Myocyte (in vitro differentiated cells): ENCODE results near the gene PIPOX. TPM values are rescaled to one million over a fixed set of nuclear protein-coding genes. Genes with fewer than 3 reads are reported as not detected.

ENCODE experiments used
- DNase-seq: peaks from one replicate; pipeline ENCODE4 v3.0.0-alpha.2; 2012; ENCODE audit warnings: low read depth
- total RNA-seq: library from RNA; depleted of rRNA; stranded (reverse); fragments of >200 nt; gene quantifications from 2 replicates; pipeline ENCODE4 v1.2.3, GENCODE V29; 2014

The PIPOX gene
- total RNA-seq, 1 donor from 2014 or later: 6.4 TPM

DNA sequence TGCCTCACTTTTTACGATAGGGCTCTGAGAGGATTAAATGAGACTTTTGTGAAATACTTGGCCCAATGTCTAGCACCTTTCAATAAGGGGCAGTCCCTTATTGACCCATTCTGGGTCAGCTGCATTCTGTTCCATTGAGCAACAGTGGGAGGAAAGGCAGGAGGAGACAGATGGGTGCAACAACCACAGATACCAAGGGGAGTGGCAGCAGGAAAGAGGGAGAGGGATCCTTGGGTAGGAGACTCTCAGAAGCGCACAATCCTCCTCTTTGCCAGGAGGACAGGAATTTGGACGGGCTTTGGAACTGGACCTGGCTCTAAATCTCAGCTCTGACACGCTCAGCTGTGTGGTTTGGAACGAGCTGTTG is 3.5 kb downstream of the PIPOX start:
- peak; percentile 74 for DNase-seq

DNA sequence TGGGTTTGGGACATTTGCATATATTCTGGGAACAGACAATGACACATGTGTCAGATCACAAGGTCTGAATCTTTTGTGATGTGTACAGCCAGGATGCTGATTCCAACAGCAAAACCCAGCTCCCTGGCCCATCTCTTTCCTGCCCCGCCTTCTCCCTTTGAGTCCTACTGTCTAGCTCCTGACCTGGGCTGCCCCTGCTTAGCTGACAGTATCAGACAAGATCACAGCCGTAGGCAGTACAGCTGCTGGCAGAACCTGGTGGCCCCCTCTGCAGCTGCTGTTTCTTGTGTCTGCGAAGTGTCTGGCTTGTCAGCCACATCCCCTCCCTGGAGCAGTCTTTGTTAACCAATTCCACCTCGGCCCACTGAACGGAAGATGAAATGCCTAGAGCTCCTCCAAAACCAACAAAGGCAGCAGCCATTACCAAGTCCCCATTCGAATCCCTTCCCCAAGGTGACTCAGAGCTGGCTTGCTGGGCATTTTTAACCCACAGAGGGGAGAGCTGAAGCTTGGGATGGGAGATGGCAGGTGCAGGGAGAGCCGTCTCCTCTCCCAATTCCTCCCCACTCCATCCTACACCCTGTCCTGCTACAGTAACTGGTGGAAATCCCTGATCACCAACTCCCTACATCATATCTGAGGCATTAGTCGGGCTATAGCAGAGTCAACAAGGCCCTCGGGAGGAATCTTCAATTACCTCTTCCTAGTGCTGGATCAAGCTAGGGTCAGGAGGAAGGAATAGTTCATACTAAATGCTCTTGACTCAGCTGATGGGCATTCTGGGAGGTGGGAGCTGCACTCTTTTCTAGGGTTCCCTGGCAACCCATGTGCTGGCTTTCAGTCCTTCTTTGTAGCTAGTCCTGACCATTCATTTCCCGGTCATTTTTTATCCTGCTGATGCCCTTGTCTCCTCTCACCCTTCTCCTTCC is 5.8 kb downstream of the PIPOX start:
- DNase-seq: peak; percentile 98

DNA sequence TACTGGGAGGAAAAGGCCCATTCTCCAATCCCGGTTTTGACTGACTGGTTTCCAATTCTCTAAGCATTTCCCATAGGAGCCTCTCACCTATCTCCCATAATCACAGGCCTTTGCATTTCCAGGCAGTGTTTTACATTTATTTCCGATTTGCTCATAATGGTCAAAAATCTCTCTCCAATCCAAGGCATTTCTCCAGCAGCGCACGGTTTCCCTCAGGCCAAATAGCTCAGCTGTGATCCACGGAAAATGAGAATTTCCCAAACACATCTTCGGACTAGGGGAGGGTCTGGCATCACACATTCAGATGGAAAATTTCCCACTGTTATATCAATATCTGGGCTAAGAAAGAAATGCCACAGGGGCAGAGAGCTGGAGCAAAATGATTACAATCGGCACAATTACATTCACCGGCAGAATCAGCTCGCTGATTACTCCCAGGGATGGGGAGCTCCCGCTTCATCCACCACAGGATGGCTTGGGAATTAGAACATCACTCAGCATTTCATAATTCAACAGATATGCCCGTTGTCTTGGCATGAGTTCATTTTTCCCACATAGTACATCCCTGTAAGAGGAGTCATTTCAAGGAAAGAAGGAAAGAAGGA is 6.7 kb downstream of the PIPOX start:
- peak; percentile 78 for DNase-seq

DNA sequence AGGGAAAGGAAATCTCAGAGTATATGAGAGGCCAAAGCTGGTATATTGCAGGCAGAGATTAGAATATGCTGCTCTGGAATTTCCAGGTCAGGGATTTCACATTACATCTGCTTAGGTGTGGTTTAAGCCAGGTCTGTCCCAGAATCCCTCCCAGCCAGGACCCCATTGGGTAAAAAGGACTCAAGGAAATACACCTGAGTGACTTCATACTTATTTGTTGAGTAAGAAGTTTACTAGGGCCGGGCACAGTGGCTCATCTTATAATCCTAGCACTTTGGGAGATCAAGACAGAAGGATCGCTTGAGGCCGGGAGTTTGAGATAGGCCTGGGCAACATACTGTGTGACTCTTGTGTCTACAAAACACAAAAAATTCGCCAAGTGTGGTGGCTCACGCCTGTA is 7.2 kb downstream of the PIPOX start:
- no peak for DNase-seq

DNA sequence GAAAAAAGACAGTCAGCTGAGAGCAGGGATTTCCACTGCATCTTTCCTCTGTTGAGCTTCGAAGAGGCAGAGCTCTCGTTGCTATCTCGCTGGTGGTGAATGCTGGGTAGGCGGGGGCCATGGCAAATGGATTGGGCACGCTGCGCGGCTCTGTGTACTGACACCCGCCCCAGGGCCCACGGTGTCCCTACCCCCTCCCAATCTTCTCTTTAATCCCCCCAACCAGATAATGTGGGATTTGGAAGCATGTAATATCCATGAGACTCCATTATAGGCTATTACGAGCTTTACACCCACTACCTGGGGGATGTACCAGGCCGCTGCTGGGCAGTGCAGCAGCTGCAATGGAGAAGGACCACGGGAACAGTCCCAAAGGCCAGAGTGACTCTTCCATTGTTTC is 8.3 kb downstream of the PIPOX start:
- no peak for DNase-seq

DNA sequence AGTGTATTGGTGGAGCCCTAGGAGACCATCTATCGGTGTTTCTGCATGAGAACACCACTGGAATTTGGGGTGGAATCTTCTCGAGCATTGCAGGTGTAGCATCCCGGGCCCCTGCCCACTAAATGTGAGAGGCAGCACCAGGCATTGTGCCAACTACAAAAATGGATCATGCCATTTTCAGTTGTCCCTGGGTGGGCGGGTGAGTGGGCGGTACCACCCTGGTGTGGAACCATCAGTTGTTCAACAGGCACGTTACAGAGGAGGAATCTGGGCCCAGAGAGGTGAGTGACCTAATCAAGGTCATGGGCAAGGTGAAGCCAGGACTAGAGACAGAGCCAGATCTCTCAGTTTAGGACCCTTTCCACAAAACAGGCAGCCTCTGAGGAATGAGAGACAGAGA is 8.8 kb downstream of the PIPOX start:
- DNase-seq: no peak

DNA sequence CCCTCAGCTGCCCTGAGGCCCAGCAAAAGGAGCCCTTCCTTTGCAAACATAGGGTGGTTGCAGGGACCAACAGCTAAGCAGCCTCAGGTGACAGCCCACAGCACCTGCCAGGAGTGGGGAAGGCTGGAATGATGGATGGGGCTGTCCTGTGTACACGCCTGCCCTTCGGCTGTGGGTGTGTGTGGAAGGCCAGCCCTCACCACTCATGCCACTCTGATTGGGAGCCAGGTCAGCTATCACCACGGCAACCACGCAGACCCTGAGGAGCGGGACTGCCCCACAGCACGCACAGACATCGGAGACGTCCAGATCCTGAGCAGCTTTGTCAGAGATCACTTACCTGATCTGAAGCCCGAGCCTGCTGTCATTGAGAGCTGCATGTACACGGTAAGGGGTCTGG is 11.9 kb downstream of the PIPOX start:
- DNase-seq: no peak

DNA sequence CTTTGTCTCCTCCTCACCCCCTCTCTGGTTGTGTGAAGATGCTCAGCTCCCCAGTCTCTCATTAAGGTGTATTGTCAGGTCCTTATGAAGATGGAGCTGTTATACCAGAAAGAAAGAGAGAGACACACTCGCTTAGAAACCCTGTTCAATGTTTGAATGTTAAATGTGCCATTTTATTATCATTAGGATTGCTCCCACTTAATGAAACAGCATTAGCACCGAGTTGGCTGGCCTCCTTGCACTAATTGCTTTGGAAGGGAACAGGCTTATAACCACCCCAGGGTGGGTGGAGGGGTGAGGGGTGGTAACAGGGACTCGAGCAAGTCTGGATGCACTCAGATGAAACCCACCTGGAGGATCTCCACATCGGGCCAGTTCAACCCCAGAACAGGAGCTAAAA is 14.4 kb downstream of the PIPOX start:
- DNase-seq: no peak

DNA sequence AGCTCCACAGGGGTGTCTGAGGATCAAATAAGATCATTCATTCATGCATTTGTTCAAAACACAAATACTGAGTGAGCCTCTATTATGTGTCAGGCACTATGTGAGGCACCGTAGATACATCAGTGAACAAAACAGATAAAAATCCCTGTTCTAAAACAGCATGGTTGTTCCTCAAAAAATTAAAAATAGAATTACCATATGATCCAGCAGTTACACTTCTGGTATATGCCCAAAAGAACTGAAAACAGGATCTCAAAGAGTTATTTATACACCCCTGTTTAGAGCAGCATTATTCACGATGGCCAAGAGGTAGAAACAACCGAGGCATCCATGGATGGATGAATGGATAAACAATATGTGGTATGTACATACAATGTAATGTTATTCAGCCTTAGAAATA is 15.4 kb downstream of the PIPOX start:
- DNase-seq: no peak

DNA sequence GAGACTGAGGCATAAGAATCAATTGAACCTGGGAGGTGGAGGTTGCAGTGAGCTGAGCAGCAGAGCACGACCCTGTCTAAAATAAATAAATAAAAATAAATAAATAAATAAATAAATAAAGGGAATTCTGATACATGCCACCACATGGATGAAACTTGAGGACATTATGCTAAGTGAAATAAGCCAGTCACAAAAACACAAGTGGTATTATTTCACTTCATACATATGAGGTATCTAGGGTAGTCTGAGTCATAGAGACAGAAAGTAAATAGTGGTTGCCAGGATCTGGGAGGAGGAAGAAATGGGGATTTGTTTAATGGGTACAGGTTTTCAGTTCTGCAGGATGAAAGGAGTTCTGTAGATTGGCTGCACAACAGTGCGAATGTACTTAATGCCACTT is 16.3 kb downstream of the PIPOX start:
- DNase-seq: peak; percentile 59

DNA sequence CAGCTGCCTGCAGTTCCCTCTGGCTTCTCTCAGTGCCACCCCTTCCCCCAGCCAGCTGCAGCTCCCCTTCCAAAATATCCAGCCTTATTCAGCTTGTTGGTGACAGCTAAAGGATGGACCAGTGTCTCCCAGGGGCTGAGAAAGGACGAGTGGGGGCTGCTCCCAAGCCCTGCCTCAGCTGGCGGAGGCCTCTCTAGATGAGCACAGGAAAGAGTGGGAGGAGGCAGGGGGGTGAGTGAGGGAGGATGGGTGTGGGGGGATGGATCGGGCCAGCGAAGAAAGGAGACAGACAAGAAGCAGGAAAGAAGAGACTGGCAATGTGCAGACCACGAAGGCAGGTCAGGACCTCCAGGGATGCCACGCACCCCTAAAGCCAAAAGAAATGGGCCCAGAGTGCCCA is 17.5 kb downstream of the PIPOX start:
- DNase-seq: no peak

DNA sequence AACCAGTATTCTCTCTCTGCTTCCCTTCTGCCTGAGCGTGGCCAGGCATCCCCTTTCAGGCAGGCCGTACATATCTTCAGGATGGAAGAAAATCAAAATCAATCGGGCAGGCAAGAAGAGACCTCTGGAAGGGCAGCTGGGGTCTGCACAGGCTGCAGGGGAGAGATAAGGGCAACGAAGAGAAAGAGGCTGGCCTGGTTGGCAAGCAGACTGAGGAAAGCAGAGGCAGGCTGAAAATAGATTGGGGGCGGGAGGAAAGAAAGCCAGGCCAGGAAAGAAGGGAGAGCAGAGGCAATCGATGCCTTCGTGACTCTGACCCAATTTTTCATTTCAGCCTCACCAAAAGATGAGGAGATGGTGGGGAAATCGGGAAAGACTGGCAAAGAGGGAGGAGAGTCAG is 18.1 kb downstream of the PIPOX start:
- DNase-seq: peak; percentile 35

DNA sequence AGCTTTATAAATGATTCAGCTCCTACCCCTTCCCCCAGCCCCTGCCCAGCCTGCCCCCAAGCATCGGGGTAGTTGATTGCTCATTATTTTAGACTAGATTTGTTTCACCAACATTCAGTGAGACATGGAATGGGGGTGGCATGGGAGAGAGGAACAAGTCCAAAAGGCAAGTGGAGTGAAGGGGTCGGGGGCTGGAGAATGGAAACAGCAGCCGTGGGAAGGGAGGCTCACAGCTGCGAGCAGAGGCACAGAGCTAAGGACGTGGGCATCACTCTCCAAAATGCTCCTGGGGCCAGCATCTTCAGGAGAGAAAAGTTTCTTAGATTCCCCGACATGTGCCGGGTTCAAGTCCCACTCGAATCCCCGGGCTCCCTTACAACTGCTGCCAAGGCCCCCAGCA is 19.3 kb downstream of the PIPOX start:
- DNase-seq: no peak

DNA sequence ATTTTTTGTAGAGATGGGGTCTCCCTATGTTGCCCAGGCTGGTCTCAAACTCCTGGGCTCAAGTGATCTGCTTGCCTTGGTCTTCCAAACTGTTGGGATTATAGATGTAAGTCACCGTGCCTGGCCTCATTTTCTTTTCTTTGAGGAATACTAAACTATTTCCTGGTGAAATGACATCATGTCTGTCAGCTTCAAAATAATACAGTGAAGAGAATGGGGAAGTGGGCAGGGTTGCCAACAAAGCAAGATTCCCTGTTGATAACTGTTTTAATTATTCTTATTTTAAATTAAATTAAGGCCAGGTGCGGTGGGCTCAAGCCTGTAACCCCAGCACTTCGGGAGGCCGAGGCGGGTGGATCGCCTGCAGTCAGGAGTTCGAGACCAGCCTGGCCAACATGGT is 21.1 kb downstream of the PIPOX start:
- DNase-seq: no peak

DNA sequence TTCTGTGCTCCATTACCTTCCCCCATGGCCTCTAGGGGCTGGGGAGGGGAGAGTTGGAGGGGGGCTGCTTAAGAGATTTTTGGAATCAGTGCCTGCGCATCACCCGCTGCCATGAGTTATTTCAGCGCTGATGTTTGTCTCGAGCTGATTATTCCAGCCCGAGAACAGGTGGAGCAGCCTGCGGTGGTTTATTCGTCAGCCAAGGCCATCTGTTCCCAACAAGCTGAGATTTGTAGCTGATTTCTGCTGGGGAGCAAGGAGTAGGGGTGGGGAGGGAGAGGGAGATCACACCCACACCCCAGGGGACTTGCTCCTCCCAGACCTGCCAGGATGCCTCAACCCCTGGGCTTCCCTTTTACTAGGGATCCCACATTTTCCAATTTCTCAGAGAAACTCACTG is 23.1 kb downstream of the PIPOX start:
- peak; percentile 90 for DNase-seq

DNA sequence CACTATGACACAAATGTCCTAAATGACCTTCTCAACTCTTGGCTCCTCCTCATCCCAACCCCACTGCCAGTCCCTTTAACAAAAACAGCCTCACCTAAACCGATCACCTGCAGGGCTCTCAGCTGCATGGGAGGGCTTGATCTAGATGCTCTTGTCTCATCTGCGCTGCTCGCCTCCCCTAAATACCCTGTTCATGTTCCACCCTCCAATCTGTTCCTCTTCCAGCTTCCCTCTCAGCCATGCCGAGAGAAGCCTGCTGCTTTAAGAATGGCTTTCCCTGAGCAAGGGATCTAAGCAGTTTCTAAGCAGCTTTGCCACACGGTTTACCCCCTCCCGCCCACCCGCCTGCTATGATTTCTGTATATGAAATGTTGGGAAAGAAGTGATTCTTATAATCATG is 23.7 kb downstream of the PIPOX start:
- no peak for DNase-seq

DNA sequence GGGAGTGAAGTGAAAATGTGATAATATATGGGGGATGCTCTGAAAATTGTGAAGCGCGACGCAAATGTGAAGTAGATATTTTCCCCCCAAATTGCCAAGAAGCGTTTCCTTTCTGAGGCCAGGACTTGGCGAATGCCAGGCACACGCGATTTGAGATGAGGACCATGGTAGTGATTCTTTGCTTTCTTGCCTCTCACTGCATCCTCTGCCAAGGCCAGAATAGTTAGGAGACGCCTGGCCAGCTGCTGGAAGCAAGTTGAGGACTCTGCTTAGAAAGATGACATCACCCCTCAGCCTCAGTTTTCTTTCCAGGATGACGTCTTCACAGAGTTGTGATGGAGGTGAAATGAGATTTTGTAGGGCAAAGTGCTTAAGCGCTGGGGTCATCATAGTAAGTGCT is 25.9 kb downstream of the PIPOX start:
- peak; percentile 56 for DNase-seq

DNA sequence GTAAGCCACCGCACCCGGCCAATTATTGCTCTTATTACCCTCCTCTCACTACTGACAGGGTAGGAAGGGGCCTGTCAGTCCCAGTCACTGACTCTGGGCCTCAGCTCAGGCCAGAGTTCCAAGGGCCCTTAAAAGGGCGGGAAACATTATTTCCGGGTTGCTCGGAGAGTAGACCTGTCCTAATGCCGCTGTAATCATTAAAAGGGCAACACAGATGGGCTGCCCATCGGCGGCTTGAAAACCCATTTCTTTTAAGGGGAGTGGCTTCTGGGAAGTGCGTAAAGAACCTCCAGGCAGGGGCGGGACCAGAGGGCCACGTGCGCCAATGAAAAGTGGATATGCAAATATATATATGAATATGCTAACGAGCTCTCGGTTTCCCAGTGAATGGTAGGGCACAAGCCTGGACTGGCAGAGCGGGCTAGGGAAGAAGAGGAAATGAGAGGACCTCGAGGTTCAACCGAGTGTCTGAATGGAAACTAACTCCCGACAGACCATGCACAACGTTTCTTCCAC is 26.6 kb downstream of the PIPOX start:
- no peak for DNase-seq

DNA sequence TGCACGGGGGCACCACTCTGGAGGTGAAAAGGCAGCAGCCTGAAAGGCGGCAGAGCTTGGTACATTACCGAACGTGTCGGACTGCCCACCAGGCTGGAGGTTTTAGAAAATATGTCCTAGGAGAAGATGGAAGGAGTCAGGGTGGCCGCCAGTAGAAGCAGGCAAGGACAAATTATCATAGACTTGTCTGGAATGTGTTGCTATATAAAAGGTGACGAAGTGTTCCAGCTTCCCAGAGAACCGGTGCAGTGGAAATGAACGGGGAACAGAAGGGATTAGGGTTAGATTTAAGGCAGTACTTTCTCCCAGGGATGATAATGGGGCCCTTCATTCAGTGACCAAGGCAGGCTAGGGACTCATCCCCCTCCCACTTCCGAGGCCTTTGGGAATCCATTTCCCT is 27.4 kb downstream of the PIPOX start:
- no peak for DNase-seq

DNA sequence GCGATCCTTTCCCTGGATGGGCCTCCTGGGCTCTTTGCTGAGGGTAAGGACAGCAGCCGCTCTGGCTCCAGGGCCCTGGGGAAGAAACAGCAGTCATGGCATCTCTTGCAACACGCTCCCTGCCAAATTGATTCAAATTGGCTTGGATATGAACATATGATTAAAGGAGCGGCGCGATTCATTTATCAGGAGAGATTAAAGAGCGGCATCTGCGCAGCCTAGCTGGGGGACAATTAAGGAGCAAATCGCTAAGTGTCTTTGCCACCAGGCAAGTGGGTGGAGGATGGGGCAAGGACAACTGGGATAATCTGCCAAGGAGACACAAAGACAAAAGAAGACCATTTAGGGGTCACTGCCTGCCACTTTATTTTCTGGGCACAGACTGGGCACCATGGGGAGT is 27.8 kb downstream of the PIPOX start:
- DNase-seq: no peak

DNA sequence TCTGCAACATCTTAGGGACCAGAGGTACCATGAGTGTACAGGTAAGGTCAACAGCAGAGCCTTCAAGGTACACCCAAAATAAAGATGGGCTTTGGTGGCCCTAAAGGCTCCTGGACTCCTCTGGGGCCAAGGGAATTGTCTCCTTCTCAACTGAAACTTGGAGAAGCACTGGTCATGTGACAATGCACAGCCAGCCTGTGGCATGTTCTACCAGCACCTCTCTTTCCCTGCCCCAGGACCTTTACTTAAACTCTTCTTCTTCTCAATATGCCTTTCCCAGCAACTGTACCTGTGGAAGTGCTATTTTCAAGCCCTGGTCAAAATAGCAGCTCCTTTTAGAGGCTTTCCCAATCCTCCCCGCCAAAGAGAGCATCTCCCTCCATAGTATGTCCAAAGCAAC is 28.4 kb downstream of the PIPOX start:
- DNase-seq: no peak

DNA sequence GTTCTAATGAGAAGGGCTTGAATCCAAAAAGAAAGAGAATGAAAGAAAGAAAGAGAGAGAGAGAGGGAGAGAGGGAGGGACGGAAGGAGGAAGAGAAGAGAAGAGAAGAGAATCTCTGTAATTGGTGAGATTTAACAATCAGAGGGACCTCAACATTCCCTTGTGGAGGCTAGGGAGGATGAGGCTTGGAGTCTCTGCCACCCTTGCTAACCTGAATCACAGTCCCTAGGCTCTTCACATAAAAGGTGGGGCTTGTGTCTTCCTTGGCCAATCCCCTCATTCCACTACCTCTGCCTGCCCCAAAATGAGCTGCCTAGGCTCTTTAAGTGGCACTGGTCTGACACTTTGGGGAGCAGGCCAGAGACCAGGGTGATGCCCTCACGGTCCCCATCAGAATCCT is 30.1 kb downstream of the PIPOX start:
- DNase-seq: no peak

DNA sequence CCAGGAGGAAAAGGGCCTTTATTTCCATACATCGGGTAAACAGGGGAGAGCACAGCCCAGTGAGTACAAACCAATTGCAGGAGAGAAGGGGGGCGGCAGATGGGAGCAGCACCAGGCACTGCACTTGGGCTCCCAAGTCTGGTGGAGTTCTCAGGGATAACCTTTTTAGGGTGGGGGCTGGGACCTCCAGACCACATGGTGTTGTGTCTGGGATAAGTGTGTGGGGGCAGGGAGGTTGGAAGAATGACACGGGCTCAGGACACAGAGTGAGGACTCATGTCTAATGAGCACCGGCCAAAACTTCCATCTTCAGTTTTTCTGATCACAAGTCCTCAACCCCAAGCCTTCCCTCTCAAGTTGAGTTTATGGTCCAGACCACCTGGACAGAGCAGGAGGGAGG is 30.6 kb downstream of the PIPOX start:
- no peak for DNase-seq
